GM18861 (cell line): ENCODE results near the gene SZT2.

Experiments used
- ATAC-seq: cut with Tn5 transposase; IDR thresholded peaks from one replicate; pipeline ENCODE4 v1.9.1; 2021; ENCODE audit not compliant: unreplicated experiment

SZT2 gene

DNA sequence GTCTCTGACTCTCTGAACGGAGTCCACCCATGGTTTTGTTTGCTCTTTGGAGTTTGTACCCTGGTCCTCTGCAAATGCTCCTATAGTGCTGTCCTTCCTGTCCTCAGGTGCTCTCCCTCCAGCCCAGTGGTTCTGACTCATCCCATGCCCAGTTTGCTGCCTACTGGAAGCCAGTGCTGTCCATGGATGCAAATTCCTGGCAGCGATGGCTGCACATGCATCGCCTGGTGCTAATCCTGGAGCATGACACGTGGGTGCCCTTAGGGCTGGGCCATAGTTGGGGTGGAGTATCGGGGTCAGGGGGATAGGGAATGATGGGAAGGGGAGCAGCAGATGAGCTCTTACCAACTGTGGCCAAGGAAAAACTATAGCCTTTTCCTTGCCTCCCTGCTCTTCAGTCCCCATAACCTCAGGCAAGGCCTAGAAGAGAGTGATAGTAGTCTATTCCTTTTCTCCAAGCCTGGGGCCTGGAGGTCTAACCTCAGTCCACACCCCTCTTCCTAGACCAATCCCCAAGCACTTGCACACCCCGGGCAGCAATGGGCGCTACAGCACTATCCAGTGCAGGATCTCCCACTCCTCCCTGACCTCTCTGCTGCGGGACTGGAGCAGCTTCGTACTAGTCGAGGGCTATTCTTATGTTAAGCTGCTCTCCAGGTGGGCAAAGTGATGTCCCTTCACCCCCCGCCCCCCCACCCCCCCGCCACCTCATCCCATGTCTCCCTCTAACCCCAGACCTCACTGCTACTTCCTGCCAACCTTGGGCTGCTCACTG is 32.5 kb downstream of the SZT2 start:
- no peak for ATAC-seq

DNA sequence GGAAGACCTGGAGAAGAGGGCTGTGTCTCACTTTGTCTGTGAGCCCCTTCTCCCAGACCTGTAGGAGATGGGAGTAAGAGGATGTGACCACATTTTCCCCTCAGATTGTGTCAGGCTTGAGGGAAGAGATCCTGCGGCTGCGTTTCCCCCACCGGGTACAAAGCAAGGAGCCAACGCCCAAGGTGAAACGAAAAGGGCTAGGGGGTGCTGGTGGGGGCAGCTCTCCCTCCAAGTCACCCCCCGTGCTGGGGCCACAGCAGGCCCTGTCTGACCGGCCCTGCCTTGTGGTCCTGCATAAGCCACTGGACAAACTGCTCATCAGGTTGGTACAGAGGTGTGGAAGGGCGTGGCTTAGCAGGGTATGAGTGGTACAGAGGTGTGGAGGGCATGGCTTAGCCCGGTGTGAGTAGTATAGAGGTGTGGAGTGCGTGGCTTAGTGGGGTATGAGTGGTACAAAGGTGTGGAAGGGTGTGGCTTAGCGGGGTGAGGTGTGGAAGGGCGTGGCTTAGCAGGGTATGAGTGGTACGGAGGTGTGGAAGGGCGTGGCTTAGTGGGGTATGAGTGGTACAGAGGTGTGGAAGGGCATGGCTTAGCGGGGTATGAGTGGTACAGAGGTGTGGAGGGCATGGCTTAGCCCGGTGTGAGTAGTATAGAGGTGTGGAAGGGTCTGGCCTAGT is 33.4 kb downstream of the SZT2 start:
- ATAC-seq, result no peak

DNA sequence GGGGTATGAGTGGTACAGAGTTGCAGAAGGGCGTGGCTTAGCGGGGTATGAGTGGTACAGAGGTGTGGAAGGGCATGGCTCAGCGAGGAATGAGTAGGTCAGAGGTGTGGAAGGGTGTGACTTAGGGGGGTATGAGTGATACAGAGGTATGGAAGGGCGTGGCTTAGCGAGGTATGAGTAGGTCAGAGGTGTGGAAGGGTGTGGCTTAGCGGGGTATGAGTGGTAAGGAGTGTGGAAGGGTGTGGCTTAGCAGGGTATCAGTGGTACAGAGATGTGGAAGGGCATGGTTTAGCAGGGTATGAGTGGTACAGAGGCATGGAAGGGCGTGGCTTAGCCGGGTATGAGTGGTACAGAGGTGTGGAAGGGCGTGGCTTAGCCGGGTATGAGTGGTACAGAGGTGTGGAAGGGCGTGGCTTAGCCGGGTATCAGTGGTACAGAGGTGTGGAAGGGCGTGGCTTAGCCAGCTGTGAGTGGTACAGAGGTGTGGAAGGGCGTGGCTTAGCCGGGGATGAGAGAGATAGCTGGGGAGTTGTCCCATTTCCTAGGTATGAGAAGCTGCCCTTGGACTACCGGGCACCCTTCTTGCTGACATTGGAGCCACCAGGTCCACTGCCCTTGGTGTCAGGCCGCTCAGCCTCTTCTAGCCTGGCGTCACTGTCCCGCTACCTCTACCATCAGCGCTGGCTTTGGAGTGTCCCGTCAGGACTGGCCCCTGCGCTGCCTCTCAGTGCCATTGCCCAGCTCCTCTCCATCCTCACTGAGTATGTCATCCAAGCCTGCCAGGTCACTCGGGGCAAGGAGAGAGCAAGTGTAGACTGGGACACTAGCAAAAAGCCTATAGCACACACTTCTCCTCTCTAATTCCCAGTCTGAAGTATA is 34.2 kb downstream of the SZT2 start:
- no peak for ATAC-seq

DNA sequence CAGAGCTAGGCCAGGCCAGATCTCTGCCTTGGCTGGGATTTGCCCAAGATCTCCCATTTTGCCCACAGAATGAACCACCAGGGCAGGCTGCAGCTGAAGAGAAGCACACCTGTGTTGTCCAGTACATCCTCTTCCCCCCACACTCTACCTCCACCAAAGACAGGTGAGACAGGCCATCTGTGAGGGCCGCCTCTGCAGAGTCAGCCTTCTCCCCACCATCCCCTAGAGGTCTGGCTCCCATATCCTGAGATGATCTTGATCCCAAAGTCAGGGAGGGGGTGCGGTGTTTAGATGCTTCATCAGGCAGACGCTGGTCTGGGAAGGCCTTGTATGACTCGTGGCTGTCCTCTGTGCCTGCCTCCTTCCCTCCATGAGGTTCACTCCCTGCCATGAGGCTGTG is 35.3 kb downstream of the SZT2 start:
- no peak for ATAC-seq

DNA sequence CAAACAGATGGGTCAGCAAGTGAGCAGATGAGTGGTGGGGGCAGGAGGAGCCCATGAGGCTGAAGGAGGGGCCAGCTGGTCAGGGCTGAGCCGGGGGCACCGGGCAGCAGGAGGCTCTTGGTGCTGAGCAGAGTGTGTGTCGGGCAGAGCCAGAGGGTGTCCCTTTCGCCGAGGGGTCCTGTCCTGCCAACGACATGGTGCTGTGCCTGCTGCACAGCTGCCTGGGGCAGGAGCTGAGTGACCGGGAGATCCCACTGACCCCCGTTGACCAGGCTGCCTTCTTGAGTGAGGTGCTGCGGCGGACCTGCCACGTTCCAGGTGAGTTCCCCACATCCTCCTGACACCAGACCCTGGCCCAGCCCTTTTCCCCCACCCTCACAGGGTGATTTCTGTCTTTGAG is 36.5 kb downstream of the SZT2 start:
- no peak for ATAC-seq

DNA sequence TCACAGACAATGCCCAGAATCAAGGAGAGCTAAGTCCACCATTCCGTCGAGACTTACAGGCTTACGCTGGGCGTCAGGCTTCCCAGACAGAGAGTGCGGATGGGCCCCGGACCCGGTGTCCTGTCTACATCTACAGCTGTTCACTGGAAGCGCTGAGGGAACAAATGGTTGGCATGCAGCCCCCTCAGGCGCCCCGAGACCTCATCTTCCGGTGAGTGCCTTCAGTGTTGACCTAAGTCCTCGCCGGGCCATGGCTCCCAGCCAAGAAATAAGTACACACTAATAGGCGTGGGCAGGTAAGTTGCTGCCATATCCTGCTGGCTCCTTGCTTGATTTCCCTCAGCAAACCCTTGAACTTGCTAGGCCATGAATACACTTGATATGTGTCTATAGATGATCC is 37.8 kb downstream of the SZT2 start:
- ATAC-seq, result no peak

DNA sequence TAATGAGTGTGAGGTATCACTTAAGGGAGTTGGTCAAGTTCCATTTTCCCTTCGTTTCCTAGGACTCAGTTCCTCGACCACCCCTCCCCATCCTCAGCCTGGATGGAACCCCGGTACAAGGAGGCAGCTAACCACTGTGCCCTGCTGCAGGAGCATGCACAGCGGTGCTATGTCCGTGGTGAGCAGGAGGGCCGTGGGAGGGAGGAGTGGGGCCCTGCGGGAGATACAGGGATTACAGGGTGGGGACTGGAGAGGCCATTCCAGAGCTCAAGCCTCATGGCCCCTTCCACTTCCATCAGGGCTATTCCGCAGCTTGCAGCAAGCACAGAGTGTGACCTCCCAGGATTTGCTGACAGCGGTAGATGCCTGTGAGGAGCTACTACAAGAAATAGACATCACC is 38.2 kb downstream of the SZT2 start:
- no peak for ATAC-seq

DNA sequence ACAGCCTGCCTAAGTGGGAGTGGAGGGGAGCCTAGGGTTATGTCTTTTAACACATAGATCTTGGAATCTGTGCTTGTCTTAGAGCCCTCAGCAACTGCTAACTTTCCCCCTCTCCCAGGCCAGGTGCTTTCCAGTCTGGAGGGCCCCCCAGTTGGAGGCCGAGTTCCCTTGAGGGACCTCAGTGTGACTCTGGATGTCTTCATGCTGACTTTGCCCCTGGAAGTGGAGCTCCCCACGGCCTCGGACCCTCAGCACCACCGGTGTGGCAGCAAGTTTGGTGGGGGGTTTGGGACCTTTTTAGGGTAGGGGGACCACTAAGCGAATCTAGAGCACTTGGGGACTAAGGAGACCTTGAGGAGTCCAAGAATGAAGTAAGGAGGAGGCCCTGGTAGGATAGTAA is 41.1 kb downstream of the SZT2 start:
- no peak for ATAC-seq

DNA sequence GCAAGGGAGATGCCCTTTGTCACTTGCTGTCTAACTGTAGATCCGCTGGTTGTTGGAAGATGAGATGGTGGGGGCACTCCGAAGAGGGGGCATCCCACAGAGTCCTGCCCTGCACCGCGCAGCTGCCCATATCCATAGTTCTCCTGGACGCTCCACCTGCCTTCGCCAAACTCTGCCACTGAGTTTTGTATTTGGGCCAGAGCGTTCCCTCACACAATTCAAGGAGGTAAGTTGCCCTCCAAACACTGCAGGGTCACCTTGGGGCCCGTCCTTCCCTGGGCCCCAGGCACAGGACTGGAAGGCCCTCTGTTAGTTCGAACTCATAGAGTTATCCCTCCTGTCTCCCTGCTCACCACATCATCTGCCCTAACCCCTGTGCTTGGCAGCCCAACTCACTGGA is 42.0 kb downstream of the SZT2 start:
- ATAC-seq, result no peak

DNA sequence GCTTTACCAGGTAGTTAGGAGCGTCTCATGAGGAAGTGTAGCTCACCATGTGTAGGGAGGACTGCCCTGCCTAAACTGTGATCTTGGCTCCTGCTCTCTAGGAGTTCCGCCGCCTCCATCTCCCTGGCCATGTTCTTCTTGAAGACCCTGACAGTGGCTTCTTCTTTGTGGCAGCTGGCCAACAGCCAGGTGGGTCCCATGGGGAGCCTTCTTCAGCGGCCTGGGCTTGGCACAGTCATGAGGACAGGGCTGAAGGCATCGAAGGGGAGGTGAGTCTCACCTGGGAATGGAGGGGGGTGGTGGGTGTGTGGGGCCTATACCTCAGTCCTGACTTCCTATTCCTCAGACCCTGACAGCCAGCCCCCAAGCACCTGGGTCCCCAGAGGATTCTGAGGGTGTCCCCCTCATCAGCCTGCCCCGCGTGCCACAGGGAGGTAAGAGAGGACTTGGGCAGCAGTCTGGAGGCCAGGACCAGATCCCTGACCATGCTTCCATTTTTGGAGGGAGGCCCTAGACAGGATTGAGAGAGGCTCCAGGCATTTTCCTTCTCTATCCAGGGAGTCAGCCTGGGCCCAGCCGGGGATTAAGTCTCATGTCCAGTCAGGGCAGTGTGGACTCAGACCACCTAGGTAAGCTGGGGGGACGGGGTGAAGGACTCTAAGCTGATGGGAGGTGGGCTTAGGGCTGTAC is 42.6 kb downstream of the SZT2 start:
- ATAC-seq, result no peak

DNA sequence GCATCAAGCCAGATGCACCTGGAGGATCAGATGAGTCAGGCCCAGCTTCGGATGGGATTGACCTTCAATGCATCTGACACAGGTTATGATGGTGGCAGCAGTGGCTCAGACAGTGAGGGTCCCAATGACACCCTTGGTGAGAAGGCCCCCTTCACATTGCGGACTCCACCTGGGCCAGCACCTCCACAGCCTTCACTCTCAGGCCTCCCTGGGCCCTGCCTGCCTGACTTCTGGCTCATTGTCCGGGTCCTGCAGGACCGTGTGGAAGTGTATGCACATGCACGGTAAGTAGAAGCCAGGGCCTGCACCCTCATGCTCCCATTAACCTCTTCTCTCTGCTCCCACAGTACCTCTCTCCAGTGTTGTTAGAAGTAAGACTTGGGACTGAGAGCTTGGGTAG is 43.2 kb downstream of the SZT2 start:
- ATAC-seq, result no peak

DNA sequence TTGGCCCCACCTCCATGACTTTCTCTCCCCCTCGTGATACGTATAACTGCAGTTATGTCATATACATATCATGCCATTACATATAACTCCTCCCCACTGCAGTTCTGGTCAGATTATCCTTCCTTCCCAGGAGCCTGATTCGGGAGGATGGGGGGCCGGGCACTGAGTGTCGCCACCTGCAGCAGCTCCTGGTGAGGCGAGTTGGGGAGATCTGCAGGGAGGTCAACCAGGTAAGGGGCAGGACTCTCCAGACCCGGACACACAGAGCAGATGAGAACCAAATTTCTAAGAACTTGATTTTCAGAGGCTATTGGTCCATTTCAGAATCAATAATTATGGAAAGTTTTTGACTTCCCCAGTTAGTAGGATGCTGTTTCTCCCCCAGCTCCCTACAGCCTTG is 44.6 kb downstream of the SZT2 start:
- ATAC-seq, result no peak

DNA sequence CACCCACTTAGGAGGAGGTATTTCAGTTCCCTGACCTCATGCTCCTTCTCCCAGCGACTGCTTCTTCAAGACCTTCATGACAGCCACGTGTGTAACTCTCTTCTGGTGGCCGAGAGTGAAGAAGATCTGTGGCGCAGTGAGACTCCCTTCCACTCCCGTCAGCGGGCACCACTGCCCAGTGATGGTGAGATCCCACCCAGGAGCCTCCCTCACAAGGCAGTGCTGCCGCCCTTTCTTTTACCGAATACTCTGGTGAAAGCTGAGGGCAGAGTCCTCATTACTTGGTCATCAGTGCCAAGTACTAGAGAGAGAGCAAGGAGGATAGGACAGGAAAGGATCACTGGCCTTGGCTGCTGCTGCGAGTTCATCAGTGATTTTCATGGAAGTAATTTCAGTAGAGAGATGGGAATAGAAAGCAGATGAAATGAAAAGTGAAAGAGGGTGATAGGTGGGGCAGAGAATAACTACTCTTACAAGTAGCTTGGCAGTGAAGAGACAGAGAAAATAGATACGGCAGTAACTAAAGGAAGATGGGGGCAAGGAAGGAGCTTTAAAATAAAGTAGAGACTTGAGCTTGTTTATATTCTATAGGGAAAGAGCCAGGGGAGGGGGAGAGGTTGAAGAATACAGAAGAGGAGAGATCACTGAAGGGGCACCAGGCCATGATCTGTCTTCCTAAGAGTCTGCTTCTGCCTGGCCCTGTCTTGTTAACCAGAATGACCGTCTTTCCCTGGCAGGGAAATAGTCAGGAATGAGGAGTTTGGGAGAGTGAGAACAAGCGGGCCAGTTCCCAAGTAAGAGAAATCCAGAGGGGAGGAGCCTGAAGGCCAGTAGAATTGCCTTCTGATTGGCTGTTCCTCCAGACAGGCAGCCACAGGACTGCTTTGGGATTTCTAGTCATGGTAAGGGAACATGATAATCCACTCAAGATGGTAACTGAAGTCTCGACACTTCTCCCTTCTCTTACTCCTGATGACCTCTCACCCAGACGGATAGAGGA is 45.7 kb downstream of the SZT2 start:
- ATAC-seq, result no peak

DNA sequence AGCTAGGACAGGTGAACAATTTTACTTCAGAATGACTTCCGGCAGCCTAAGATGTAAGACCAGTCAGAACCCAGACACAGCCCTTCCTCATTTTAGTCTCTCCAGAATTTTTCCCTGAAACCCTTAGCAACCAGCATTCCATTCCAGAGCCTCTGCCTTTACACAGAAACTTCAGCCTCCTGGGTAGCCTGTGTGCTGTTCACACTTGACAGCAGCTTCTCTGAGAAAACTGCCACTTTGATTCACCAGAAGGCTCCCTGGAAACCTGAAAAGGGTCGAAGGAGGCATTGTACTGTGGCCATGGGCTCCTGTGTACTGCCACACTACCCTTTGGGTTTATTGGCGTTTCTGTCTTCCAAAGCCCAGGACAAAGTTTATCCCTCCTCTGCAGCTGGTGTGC is 46.7 kb downstream of the SZT2 start:
- ATAC-seq, result no peak

DNA sequence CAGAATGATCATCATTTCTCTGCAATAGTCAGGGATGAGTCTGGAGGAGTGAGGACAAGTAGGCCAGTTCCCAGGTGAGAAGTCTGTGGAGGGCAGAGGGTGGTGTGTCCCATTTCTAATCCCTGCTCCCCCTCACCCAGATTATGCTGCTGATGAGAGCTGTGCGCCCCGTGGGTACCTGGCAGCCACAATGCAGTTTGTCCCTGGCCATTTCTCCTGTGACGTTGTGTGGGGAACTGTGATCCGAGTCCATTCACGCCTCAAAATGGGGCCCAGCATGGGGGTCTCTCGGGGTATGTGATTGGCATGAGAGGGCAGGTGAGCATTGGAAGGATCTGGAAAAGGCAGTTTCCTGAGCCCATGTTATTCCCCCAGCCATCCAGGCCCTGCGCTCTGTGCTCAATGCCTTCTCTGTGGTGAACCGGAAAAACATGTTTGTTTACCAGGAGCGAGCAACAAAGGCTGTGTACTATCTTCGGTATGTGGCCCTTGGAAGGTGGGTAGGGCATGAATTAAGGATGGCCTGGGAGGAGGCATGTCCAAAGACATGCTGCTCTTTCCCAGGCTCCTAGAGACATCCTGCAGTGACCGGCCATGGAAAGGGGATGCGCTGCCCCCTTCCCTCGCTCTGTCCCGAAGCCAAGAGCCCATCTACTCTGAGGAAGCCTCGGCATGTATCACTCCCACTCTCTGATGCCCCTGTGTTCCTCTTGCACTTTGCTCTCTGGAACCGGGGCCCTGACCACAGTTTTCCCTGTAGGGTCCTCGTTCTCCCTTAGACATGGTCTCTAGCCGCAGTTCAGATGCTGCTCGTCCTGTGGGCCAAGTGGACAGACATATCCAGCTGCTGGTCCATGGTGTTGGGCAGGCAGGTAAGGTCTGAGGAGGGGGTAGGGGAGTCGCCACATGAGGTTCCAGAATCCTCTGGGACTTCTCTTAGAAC is 47.6 kb downstream of the SZT2 start:
- no peak for ATAC-seq

DNA sequence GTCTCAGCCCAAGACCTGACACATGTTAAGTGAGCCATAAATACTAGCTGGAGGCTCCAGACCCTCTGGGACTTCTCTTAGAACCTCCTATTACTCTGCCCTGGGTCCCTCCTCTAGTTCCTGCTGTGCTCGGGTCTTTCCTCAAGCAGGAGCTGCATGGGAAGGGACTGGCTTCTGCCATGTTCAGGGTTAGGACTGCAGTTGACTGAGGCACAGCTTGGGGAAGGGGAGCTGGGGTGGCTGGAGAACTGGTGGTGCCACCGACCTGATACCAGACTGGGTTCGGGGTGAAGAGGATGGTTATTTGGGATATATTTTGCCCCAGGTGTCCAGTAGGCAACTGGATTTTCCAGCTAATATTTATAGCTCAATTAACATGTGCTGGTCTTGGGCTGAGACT is 48.3 kb downstream of the SZT2 start:
- ATAC-seq, result no peak

DNA sequence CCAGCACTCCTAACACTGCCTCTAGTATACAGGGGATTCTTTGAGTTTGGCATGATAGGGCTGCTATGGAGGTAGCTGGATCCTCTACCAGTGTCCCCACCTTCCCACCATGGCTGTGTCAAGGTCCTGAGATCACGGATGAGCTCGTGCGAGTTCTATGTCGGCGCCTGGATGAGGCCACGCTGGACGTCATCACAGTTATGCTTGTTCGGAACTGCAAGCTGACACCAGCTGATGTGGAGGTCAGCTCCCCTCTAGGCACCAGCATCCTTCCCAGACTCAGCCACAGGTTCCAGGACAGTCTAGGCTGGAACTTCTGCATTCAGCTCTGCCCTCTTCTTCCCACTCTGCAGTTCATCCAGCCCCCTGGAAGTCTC is 48.9 kb downstream of the SZT2 start:
- no peak for ATAC-seq

DNA sequence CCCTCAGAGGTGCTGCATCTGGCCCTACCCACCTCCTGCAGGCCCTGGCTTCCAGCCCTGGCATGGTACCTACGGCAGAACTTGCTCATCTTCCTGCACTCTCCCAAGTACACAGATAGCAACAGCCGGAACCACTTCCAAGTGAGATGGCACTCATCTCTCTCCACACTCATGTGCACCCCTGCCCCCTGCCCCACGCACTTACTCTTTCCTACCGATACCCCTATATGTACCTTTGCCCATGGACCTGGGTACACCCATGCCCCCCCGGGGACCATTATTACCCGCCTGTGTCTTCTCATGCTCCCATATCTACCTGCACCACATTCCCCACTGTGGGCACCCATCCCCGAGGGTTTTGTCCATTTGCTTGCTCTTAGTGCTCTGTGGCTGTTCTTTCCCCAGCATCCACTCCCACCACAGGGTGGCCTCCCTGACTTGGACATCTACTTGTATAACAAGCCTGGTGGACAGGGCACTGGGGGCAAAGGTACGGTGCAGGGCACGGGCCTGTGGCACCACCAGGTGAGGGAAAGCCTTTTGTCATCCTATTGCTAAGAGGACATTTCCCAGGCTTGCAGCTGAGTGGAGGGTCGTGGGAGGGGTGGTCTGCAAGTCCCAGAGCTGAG is 49.4 kb downstream of the SZT2 start:
- ATAC-seq, result no peak

DNA sequence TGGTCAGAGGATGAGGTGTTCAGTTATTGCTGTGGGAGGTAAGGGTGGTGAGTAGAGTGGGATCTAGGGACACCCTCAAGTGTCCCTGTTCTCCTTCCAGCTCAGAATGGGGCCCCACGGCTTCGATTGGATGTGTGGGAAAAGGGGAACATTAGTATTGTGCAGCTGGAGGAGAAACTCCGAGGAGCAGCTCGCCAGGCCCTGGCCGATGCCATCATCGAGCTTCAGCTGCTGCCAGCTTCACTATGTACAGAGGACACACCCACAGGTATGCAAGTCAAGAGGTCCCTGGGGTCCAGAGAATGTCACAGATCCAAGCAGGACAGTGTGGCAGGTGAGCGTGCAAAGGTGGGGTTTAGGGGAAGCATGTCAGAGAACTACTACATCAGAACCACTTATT is 50.1 kb downstream of the SZT2 start:
- no peak for ATAC-seq
